Measurements from ENCODE around the gene SARDH.

DNA sequence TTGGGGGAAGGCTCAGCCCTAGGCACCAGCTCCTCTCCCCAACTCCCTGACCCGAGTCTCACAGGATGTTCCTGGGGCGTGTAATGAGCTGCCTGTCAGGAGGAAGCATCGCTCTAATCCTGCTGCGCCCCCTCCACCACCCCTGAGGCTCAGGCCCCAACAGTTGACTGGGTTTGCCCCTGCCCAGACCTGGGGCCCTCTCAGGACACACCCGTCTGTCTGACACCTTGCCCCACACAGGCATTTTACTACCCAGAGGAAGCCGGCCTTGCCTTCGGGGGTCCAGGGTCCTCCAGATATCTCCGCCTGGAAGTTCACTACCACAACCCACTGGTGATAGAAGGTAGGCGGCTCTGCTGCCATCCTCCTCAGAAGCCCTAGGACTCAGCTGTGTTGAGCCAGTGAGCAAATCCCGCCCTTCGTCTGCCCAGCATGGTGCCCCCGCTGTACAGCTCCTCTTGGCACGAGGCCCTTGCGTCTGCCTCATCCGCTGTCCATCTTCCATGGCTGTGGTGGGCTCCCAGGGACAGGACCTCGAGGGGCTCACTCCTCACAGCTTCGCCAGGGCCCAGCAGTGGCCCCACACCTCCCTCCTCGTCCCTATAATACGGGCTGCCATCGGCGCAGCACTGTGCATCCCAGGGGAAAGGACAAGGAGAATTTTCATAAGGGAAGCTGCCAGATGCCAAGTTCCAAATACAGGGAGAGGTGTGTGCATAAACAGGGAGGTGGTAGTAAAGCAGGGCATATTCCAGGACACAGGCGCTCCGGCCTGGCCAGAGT is 94.0 kb downstream of the SARDH start:
- TF ChIP-seq, protein P1, sequence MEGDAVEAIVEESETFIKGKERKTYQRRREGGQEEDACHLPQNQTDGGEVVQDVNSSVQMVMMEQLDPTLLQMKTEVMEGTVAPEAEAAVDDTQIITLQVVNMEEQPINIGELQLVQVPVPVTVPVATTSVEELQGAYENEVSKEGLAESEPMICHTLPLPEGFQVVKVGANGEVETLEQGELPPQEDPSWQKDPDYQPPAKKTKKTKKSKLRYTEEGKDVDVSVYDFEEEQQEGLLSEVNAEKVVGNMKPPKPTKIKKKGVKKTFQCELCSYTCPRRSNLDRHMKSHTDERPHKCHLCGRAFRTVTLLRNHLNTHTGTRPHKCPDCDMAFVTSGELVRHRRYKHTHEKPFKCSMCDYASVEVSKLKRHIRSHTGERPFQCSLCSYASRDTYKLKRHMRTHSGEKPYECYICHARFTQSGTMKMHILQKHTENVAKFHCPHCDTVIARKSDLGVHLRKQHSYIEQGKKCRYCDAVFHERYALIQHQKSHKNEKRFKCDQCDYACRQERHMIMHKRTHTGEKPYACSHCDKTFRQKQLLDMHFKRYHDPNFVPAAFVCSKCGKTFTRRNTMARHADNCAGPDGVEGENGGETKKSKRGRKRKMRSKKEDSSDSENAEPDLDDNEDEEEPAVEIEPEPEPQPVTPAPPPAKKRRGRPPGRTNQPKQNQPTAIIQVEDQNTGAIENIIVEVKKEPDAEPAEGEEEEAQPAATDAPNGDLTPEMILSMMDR (IDR thresholded peaks at IDR 0.05), result no peak
- no peak for TF ChIP-seq POLR2AphosphoS5 (IDR thresholded peaks at IDR 0.05)

All from breast epithelium (tissue), 3 donors.